GM23248 (cell line): Measurements from ENCODE around the gene GSTM2.

ENCODE experiments used
- EZH2 ChIP-seq: fragments of 200-600 bp; sonication (generic); IDR thresholded peaks from 2 replicates; pipeline ENCODE4 v1.6.1; 2018; ENCODE audit warnings: antibody characterized with exemption, mild to moderate bottlenecking; ENCODE audit not compliant: insufficient read depth, poor library complexity, severe bottlenecking
- EZH2phosphoT487 ChIP-seq: fragments of 200-600 bp; sonication (generic); IDR thresholded peaks from 2 replicates; pipeline ENCODE4 v1.6.1; 2018; ENCODE audit warnings: antibody characterized with exemption, moderate library complexity, mild to moderate bottlenecking, low read depth; ENCODE audit not compliant: insufficient read depth

DNA sequence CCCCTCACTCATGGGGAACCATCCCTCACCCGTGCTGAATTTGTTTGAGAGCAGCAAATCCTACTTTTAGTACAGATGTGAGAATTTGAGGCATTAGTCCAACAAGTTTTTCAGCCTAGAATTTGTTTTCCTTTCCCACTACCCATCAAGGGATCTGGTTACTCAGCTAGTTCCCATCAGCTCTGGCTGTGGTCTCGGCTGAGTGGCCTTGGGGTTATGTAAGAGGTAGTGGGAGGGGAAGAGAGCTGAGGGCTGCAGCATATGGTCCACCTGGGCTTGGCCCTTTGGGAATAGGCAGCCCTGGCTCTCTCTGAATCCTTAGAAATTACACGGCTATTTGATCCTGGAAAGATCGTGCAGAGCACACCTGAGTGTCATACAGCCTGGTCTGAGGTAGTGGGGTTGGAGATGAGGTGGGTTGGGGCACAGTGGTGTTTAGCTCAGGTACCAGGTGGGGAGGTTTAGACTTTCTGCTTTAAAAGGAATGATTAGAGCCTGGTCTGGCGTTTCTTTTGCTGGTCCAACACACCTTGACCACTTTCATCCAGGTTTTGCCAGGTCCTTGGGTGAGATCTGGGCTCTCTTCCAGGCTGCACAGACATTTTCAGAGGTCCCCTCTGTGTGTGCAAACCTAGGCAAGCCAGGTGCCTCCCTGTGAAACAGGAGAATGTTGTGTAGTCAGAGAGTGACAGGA lies 7.7 kb upstream of the GSTM2 start:
- TF ChIP-seq EZH2 (no peak), EZH2phosphoT487 (no peak)
